Smooth muscle cell (in vitro differentiated cells): ENCODE results near the gene AHDC1. TPM values are rescaled to one million over a fixed set of nuclear protein-coding genes. Genes with fewer than 3 reads are reported as not detected.

Source experiments
- DNase-seq: peaks from one replicate; lab custom pipeline; 2025; ENCODE audit not compliant: unreplicated experiment; lab: John Stamatoyannopoulos, UW
- H2AFZ ChIP-seq: fragments of 200-600 bp; sonication (generic); 2 replicates; pipeline ENCODE4 v1.6.0; 2016; ENCODE audit warnings: antibody characterized with exemption, low read depth, mild to moderate bottlenecking
- H3F3A ChIP-seq: fragments of 200-600 bp; sonication (generic); 2 replicates; pipeline ENCODE4 v1.6.0; 2017; ENCODE audit warnings: antibody characterized with exemption, low read depth
- H3K27ac ChIP-seq: fragments of 200-600 bp; sonication (generic); 2 replicates; pipeline ENCODE4 v1.5.1; 2016; ENCODE audit warnings: low read depth, mild to moderate bottlenecking
- H3K27me3 ChIP-seq: fragments of 200-600 bp; sonication (generic); 2 replicates; pipeline ENCODE4 v1.6.1; 2016; ENCODE audit warnings: low read depth, mild to moderate bottlenecking
- H3K36me3 ChIP-seq: fragments of 200-600 bp; sonication (generic); 2 replicates; pipeline ENCODE4 v1.5.1; 2016; ENCODE audit warnings: low read depth
- H3K4me1 ChIP-seq: fragments of 200-600 bp; sonication (generic); 2 replicates; pipeline ENCODE4 v1.5.1; 2016; ENCODE audit warnings: low read depth
- H3K4me2 ChIP-seq: fragments of 200-600 bp; sonication (generic); 2 replicates; pipeline ENCODE4 v1.6.0; 2016; ENCODE audit warnings: mild to moderate bottlenecking
- H3K4me3 ChIP-seq: fragments of 200-600 bp; sonication (generic); 2 replicates; pipeline ENCODE4 v1.5.1; 2016; ENCODE audit warnings: mild to moderate bottlenecking
- H3K79me2 ChIP-seq: fragments of 200-600 bp; sonication (generic); 2 replicates; pipeline ENCODE4 v1.6.0; 2016; ENCODE audit warnings: low read depth, mild to moderate bottlenecking
- H3K9ac ChIP-seq: fragments of 200-600 bp; sonication (generic); 2 replicates; pipeline ENCODE4 v1.6.0; 2016; ENCODE audit warnings: low read depth
- H3K9me3 ChIP-seq: fragments of 200-600 bp; sonication (generic); replicated peaks from 2 replicates; pipeline ENCODE4 v1.5.1; 2016; ENCODE audit warnings: low read depth
- H4K20me1 ChIP-seq: fragments of 200-600 bp; sonication (generic); 2 replicates; pipeline ENCODE4 v1.6.0; 2016; ENCODE audit warnings: low read depth
- CTCF ChIP-seq: fragments of 200-600 bp; sonication (generic); IDR thresholded peaks from 2 replicates; pipeline ENCODE4 v1.5.1; 2017; ENCODE audit warnings: borderline replicate concordance, mild to moderate bottlenecking, antibody characterized with exemption; ENCODE audit not compliant: insufficient read depth, poor library complexity, severe bottlenecking
- WGBS: methylation state at CpG from one replicate; pipeline ENCODE4 v1.1.7; 2016; ENCODE audit warnings: low lambda C conversion rate; 5-methylcytosine and 5-hydroxymethylcytosine counted together
- polyA plus RNA-seq: library from polyadenylated mRNA; unstranded; fragments of >200 nt; fragmentation: Nextera tagmentation; extraction: Ambion mirVana; gene quantifications from 2 replicates; pipeline ENCODE4 v1.2.1, GENCODE V29; 2016
- total RNA-seq: library from RNA; depleted of rRNA; stranded (reverse); fragments of >200 nt; gene quantifications from 2 replicates; pipeline ENCODE4 v1.2.3, GENCODE V29; 2014

The AHDC1 gene
- total and polyA plus RNA-seq, 2 experiments from 2014 or later = 12.2 TPM

GRCh38 chr1:27548136-27548853 is 55.6 kb downstream of the AHDC1 start:
- Histone ChIP-seq H2AFZ (no peak overlapping the region), H4K20me1 (peaks cover 18% of the 10 kb centered on the region), H3K36me3 (no peaks in the 10 kb centered on the region), H3K27me3 (no peaks in the 10 kb centered on the region), H3K79me2 (peaks cover 42% of the 10 kb centered on the region), H3K9ac (no peak overlapping the region), H3K9me3 (no peaks in the 10 kb centered on the region), H3F3A (peaks cover 5% of the 10 kb centered on the region), H3K4me3 (no peak overlapping the region), H3K4me1 (peaks cover 3% of the 10 kb centered on the region), H3K27ac (no peak overlapping the region), H3K4me2 (no peak overlapping the region)
- no peak for TF ChIP-seq CTCF
- no peak for DNase-seq
- 94% methylated on average over 39 of the region's 39 CpGs for WGBS

- Histone ChIP-seq H4K20me1 (peaks cover 13% of the 10 kb centered on the region), H3K36me3 (no peaks in the 10 kb centered on the region), H3K4me1 (peaks cover 7% of the 10 kb centered on the region), H3F3A (peaks cover 9% of the 10 kb centered on the region), H3K9me3 (no peaks in the 10 kb centered on the region), H3K9ac (no peak overlapping the region), H3K27me3 (no peaks in the 10 kb centered on the region), H3K79me2 (peaks cover 35% of the 10 kb centered on the region), H3K4me2 (no peak overlapping the region), H3K4me3 (no peak overlapping the region), H2AFZ (no peak overlapping the region), H3K27ac (no peak overlapping the region)
- 97% methylated on average over 44 of the region's 44 CpGs for WGBS
- peak; percentile 12 for TF ChIP-seq CTCF
- DNase-seq = no peak
Measured at GRCh38 chr1:27547220-27548116, 56.5 kb downstream of the AHDC1 start.

- Histone ChIP-seq H3K4me3 (no peak overlapping the region), H3K36me3 (no peaks in the 10 kb centered on the region), H3K27ac (peak overlapping the region; percentile 97), H3K4me2 (no peak overlapping the region), H3K27me3 (no peaks in the 10 kb centered on the region), H3K4me1 (peaks cover 7% of the 10 kb centered on the region), H4K20me1 (peaks cover 13% of the 10 kb centered on the region), H3K79me2 (peaks cover 35% of the 10 kb centered on the region), H3K9ac (no peak overlapping the region), H2AFZ (no peak overlapping the region), H3F3A (peaks cover 9% of the 10 kb centered on the region), H3K9me3 (no peaks in the 10 kb centered on the region)
- no peak for DNase-seq
- 84% methylated on average over 6 of the region's 6 CpGs for WGBS
- no peak for TF ChIP-seq CTCF
Measured at GRCh38 chr1:27545876-27546275, 58.1 kb downstream of the AHDC1 start.
